SIG-M5 (cell line): ENCODE data around the gene CCAR1.
"Not testable (repeated sequence)": the region's sequence is repeated elsewhere in the genome, so short reads cannot be mapped to it uniquely, and the experiment has no call there.

Experiments
- DNase-seq: peaks from one replicate; lab custom pipeline; 2025; lab: John Stamatoyannopoulos, UW

Gene CCAR1

DNA sequence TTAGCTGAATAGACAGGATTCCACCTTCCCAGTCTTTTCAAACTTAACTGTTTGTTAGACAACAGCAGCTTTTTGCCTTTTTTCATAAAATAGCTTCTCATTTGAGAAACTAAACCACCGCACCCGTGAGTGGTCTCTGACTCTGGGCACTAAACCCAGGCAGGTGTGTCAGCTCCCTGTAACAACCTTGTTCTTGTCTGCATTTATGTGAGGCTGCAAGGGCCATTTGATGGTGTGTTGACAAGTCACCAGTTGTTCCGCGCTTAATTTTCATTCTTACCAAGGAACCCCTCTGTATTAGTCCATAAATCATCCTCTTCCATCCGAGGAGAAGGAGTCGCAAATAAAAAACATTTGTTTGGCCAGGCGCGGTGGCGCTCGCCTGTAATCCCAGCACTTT is 107.8 kb downstream of the CCAR1 start:
- DNase-seq = no peak

DNA sequence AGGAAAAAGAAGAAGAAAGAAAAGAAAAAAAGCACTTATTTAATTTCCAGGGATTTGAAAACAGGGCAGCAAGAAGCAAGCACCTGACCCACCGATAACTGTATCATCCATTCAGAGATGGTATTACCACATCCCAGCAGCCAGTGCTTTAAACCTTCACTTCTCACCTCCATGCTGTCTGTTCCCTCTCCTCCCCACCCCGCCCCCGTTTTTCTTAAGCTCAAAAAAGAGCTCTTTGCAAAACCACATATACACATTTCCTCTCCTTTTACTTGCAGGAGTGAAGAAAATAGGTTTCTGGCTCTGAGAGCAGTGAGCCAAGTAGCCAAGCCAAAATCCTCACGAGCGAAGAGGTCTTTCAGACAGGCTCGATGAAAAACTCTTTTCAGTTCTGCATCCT is 108.5 kb downstream of the CCAR1 start:
- DNase-seq = no peak

DNA sequence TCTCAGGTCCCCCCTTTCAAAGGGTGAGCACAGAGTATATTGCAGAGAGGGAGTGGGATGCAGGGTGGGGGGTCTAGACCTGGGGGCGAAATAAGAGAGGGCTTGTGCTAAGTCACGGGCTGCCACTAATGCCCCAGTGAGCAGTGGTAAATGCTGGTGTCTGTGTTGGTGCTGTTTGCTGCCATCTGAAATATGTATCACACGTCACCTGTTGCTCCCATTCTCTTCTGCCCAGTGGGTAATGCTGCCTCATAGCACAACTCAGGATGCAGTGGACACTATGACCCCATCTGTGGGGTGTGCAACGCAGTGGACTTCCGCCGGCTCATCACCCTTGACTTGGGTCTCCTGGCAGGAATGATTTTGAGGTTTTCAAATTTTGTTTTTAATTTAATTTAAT is 108.9 kb downstream of the CCAR1 start:
- DNase-seq = no peak

- no peak for DNase-seq
Observed at GRCh38 chr10:68831961-68832455, 111.0 kb downstream of the CCAR1 start.

- no peak for DNase-seq
Observed at GRCh38 chr10:68832601-68833000, 111.6 kb downstream of the CCAR1 start.

DNA sequence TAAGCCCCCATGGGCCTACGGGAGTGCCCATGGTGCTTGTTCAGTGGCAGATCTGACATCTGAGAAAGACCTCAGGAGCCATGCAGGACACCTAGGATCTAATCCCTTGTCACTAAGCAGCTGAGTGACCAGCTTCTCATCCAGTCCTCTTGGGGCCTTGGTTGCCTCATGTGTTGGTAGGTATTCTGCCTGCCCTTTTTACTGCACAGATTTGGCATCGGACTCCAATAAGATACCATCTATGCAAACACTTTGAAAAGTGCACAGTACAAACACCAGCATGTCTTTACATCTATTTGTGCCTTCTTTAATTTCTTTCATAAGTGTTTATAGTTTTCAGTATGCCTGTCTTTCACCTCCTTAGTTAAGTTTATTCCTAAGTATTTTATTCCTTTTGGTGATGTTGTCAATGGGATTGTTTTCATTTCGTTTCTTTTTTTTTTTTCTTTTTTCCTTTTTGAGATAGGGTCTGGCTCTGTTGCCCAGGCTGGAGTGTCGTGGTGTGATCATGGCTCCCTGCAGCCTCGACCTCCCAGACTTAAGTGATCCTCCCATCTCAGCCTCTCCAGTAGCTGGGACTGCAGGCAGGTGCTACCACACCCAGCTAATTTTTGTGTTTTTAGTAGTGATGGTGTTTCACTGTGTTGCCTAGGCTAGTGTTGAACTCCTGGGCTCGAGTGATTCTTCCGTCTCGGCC is 116.7 kb downstream of the CCAR1 start:
- no peak for DNase-seq

DNA sequence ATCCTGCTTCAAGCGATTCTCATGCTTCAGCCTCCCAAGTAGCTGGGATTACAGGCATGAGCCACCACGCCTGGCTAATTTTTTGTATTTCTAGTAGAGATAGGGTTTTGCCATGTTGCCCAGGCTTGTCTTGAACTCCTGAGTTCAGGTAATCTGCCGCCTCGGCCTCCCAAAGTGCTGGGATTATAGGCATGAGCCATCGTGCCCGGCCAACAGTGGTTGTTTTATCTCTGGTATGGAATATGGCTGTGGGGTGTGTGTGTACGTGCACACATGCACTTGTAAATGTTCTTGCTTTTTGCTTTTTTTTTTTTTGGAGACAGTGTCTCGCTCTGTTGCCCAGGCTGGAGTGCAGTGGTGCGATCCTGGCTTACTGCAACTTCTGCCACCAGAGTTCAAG is 119.6 kb downstream of the CCAR1 start:
- DNase-seq = not testable (repeated sequence)
